OCI-LY3 (cell line): ENCODE results near the gene NEURL1.

ENCODE experiments used
- CTCF ChIP-seq: fragments of 200-600, 300-600 bp; sonication (generic); IDR thresholded peaks from 2 replicates; pipeline ENCODE4 v1.5.1; 2014; ENCODE audit warnings: antibody characterized with exemption, low read length, low read depth
- EZH2phosphoT487 ChIP-seq: fragments of 200-600 bp; shearing (Covaris generic); IDR thresholded peaks from 2 replicates; pipeline ENCODE4 v1.6.1; 2018; ENCODE audit warnings: antibody characterized with exemption, mixed run types, low read depth

GRCh38 chr10:103452506-103453230 lies 40.8 kb upstream of the NEURL1 start:
- TF ChIP-seq EZH2phosphoT487 (no peak), CTCF (no peak)
